Astrocyte (in vitro differentiated cells and primary cell): ENCODE data around the gene GRM4.

Source experiments
- EZH2 ChIP-seq: IDR thresholded peaks from 2 replicates; pipeline ENCODE4 v1.6.1; 2012; ENCODE audit warnings: mild to moderate bottlenecking, low read length, inconsistent platforms; ENCODE audit not compliant: insufficient read depth
- TF ChIP-seq, protein P1 (sequence below): IDR thresholded peaks from 2 replicates; pipeline ENCODE4 v1.5.1; 2011; ENCODE audit warnings: low read depth, mild to moderate bottlenecking, inconsistent platforms, low read length, moderate library complexity; ENCODE audit not compliant: insufficient read depth

- TF ChIP-seq, protein P1, sequence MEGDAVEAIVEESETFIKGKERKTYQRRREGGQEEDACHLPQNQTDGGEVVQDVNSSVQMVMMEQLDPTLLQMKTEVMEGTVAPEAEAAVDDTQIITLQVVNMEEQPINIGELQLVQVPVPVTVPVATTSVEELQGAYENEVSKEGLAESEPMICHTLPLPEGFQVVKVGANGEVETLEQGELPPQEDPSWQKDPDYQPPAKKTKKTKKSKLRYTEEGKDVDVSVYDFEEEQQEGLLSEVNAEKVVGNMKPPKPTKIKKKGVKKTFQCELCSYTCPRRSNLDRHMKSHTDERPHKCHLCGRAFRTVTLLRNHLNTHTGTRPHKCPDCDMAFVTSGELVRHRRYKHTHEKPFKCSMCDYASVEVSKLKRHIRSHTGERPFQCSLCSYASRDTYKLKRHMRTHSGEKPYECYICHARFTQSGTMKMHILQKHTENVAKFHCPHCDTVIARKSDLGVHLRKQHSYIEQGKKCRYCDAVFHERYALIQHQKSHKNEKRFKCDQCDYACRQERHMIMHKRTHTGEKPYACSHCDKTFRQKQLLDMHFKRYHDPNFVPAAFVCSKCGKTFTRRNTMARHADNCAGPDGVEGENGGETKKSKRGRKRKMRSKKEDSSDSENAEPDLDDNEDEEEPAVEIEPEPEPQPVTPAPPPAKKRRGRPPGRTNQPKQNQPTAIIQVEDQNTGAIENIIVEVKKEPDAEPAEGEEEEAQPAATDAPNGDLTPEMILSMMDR = no peak
- TF ChIP-seq EZH2 = no peak
These were observed 110.7 kb downstream of the GRM4 start for GRCh38 chr6:34035161-34035560.
